Esophagus muscularis mucosa (tissue), 4 donors: ENCODE measurements around the gene RNF175. TPM values are rescaled to one million over a fixed set of nuclear protein-coding genes. Genes with fewer than 3 reads are reported as not detected.

Experiments
- DNase-seq: peaks from one replicate; pipeline ENCODE4 v3.0.0-alpha.2; 2017; ENCODE audit errors: extremely low spot score
- H3K27ac ChIP-seq, 4 donors: fragments of 200-600 bp; sonication (generic); replicated peaks in 1 of 4; 1 replicate in 3 of 4; 2 replicates in 1 of 4; pipeline ENCODE4 v1.5.1; 2016 to 2019; ENCODE audit warnings: mild to moderate bottlenecking in 1 of 4
- H3K27me3 ChIP-seq, 4 donors: fragments of 200-600 bp; sonication (generic); one replicate each; pipeline versions ENCODE4 v1.5.1 to v1.6.0; 2016 to 2019
- H3K36me3 ChIP-seq, 4 donors: fragments of 200-600 bp; sonication (generic); one replicate each; pipeline ENCODE4 v1.5.1; 2016 to 2019
- H3K4me1 ChIP-seq, 4 donors: fragments of 200-600 bp; sonication (generic); one replicate each; pipeline ENCODE4 v1.5.1; 2016 to 2019
- H3K4me3 ChIP-seq, 4 donors: fragments of 200-600 bp; sonication (generic); 1 replicate in 2 of 4; 2 replicates in 2 of 4; pipeline ENCODE4 v1.5.1; 2016 to 2019; ENCODE audit warnings: mild to moderate bottlenecking in 4 of 4, moderate library complexity in 1 of 4
- H3K9me3 ChIP-seq, 4 donors: fragments of 200-600 bp; sonication (generic); 1 replicate in 3 of 4; 2 replicates in 1 of 4; pipeline ENCODE4 v1.5.1; 2016 to 2019
- EP300 ChIP-seq: sonication (generic); formaldehyde crosslinking; IDR thresholded peaks from one replicate; pipeline ENCODE4 v1.6.1; 2017; ENCODE audit warnings: antibody characterized with exemption
- POLR2A ChIP-seq: fragments of 450-650 bp; IDR thresholded peaks from one replicate; pipeline ENCODE4 v1.6.1; 2017; ENCODE audit warnings: antibody characterized with exemption, moderate library complexity, mild to moderate bottlenecking, low read depth
- POLR2AphosphoS5 ChIP-seq, 2 donors: sonication (generic); formaldehyde crosslinking; IDR thresholded peaks; one replicate each; pipeline ENCODE4 v1.6.1; 2017; ENCODE audit warnings: antibody characterized with exemption in 2 of 2
- WGBS: methylation state at CpG from one replicate; pipeline ENCODE4 v1.1.5; 2018; 5-methylcytosine and 5-hydroxymethylcytosine counted together
- intact Hi-C: fragments of 100-400 bp; cut with DNase I; formaldehyde crosslinking; loops from one replicate; pipeline ENCODE4 v1.15.1; 2023
- total RNA-seq, 4 donors: library from RNA; depleted of rRNA; stranded (reverse); fragments of >200 nt; gene quantifications; one replicate each; pipeline versions ENCODE4 v1.1.0 to v1.2.1, GENCODE V29; 2016
- TF ChIP-seq, protein P1 (sequence below), 3 experiments: fragments of 200-600 bp in 2 of 3; fragments of 450-650 bp in 1 of 3; sonication (generic) in 2 of 3; IDR thresholded peaks; one replicate each; pipeline ENCODE4 v1.5.1; 2017 to 2019; ENCODE audit warnings: antibody characterized with exemption in 3 of 3, mild to moderate bottlenecking in 2 of 3, moderate library complexity in 1 of 3

The RNF175 gene
- total RNA-seq, 4 donors from 2014 or later = 0.19 to 1.4 (median 0.50) TPM; not detected in 1

DNA sequence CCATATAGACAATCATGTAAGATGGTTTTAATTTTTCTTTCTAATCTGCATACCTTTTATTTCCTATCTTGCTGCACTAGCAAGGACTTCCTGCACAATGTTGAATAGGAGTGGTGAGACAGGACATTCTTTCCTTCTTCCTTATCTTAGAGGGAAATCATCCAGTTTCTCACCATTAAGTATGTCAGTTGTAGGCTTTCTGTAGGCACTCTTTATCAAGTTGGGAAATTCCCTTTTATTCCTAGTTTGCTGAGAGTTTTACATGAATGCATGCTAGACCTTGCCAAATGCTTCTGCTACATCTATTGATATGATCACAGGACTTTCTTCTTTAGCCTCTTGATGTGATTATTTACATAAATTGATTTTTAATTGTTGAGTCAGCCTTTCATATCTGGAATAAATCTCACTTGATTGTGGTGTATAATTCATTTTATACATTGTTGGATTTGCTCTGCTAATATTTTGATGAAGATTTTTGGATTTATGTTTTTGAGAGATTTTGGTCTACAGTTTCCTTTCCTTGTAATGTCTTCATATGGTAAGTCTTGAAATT lies 23.8 kb downstream of the RNF175 start:
- H3K27me3 ChIP-seq = no peaks in the 10 kb centered on the region
- no peaks in the 10 kb centered on the region for H3K36me3 ChIP-seq
- no peak overlapping the region for H3K27ac ChIP-seq
- no peaks in the 10 kb centered on the region for H3K4me1 ChIP-seq
- H3K9me3 ChIP-seq = peaks cover 0 to 8% (median 5%) of the 10 kb centered on the region in 4 donors
- no peak overlapping the region for H3K4me3 ChIP-seq
- intact Hi-C loops = no loop called here
- TF ChIP-seq EP300 (no peak), POLR2AphosphoS5 (IDR thresholded peaks at IDR 0.05) (no peak), POLR2A (no peak)
- TF ChIP-seq, protein P1, sequence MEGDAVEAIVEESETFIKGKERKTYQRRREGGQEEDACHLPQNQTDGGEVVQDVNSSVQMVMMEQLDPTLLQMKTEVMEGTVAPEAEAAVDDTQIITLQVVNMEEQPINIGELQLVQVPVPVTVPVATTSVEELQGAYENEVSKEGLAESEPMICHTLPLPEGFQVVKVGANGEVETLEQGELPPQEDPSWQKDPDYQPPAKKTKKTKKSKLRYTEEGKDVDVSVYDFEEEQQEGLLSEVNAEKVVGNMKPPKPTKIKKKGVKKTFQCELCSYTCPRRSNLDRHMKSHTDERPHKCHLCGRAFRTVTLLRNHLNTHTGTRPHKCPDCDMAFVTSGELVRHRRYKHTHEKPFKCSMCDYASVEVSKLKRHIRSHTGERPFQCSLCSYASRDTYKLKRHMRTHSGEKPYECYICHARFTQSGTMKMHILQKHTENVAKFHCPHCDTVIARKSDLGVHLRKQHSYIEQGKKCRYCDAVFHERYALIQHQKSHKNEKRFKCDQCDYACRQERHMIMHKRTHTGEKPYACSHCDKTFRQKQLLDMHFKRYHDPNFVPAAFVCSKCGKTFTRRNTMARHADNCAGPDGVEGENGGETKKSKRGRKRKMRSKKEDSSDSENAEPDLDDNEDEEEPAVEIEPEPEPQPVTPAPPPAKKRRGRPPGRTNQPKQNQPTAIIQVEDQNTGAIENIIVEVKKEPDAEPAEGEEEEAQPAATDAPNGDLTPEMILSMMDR (IDR thresholded peaks at IDR 0.05) = no peak
- DNase-seq = no peak

DNA sequence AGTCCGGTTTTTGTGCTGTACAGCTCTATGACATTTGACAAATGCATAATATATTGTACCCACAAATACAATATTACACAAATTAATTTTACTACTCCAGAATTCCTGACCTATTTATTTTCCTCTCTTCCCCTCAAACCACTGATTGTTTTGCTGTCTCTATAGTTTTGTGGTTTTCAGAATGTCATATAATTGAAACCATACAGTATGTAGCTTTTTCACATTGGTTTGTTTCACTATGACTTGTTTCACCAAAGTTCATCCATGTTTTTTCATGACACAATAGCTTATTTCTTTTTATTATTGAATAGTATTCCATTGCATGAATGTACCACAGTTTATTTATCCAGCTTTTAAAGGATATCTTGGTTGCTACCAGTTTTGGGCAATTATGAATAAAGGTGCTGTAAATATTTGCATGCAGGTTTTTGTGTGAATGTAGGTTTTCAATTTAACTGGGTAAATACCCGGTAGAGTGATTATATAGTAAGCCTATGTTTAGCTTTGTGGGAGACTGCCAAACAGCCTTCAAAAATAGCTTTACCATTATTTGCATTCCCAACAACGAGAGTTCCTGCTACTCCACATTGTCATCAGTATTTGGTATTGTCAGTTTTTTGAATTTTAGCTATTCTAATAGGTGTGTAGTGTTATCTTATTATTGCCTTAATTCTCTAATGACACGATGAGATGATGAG lies 25.9 kb downstream of the RNF175 start:
- WGBS = 74% methylated on average over 4 of the region's 4 CpGs
- Histone ChIP-seq H3K9me3 (no peaks in the 10 kb centered on the region), H3K4me1 (no peaks in the 10 kb centered on the region), H3K27ac (no peak overlapping the region), H3K36me3 (no peaks in the 10 kb centered on the region), H3K4me3 (no peak overlapping the region), H3K27me3 (no peaks in the 10 kb centered on the region)
- no peak for DNase-seq
- no peak for TF ChIP-seq EP300
- no peak for TF ChIP-seq POLR2A
- no peak for TF ChIP-seq POLR2AphosphoS5 (IDR thresholded peaks at IDR 0.05)
- TF ChIP-seq, protein P1 (IDR thresholded peaks at IDR 0.05) = no peak
- intact Hi-C loops = no loop called here

DNA sequence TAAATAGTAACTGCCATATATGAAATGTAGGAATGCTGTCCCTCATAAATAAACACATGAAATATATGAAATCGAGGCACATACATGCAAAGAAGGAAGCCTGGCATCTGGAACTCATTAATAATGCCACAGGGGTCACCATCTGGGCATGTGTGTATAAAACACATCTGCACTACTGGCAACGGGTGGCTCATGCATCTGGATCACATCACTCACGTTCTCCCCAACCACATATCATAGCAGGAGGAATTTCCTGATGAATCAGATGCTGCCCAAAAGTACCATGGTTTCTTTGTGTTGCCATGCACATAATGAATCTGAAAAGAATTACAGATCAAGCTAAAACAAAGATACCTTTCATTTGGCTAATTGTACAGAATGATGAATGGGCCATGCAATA lies 28.6 kb downstream of the RNF175 start:
- Histone ChIP-seq H3K36me3 (no peaks in the 10 kb centered on the region), H3K27ac (no peak overlapping the region)
- intact Hi-C loops = no loop called here

DNA sequence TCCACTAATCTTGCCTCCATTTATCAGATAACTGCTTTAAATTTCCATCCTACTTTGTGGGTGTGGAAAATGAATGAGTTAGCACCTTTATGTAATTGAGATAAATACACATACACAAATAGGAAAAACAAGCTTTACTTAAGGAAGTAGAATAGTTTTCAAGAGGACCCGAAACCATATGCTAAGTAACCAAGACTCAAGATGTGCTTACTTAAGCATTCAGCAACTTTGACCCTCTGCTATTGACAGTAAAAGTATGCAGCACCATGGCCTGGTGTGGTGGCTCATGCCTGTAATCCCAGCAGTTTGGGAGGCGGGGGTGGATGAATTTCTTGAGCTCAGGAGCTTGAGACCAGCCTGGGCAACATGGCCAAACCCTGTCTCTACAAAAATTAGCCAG lies 29.9 kb downstream of the RNF175 start:
- Histone ChIP-seq H3K4me1 (no peaks in the 10 kb centered on the region), H3K27ac (no peak overlapping the region), H3K36me3 (no peaks in the 10 kb centered on the region), H3K27me3 (no peaks in the 10 kb centered on the region), H3K4me3 (no peak overlapping the region), H3K9me3 (no peaks in the 10 kb centered on the region)
- WGBS = 84% methylated on average over 2 of the region's 2 CpGs
- no peak for DNase-seq
- TF ChIP-seq, protein P1 (IDR thresholded peaks at IDR 0.05) = no peak
- TF ChIP-seq EP300 (no peak), POLR2AphosphoS5 (IDR thresholded peaks at IDR 0.05) (no peak), POLR2A (no peak)
- intact Hi-C loops = no loop called here

More for the DNA sequence above, 28.6 kb downstream of the RNF175 start:
- H3K4me1 ChIP-seq = no peaks in the 10 kb centered on the region
- TF ChIP-seq EP300 = no peak
- TF ChIP-seq POLR2A = no peak
- TF ChIP-seq POLR2AphosphoS5 (IDR thresholded peaks at IDR 0.05) = no peak
- TF ChIP-seq, protein P1 (IDR thresholded peaks at IDR 0.05) = no peak
- no peak for DNase-seq
- H3K9me3 ChIP-seq = no peaks in the 10 kb centered on the region
- H3K27me3 ChIP-seq = no peaks in the 10 kb centered on the region
- H3K4me3 ChIP-seq = no peak overlapping the region
- WGBS = 22% methylated on average over 3 of the region's 3 CpGs

DNA sequence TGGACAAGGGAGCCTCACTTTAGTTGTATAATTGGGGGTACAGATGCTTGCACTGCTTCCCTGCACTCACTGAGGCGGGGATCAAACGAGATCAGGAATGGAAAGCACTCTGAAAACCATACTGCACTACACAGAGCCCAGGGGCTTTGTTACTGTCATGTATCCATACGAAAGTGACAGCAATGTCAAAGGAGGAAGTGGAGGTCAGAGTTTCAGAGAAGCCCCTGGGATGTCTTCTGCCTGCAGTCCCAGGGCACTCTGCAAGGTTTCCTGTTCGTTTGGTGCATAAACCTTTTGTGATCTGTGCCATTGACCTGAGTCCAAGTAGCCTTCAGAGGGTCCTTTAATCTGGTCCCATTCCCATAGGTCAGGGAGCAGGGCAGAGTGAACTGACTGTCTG lies 31.2 kb downstream of the RNF175 start:
- intact Hi-C loops = no loop called here
- Histone ChIP-seq H3K36me3 (no peaks in the 10 kb centered on the region), H3K9me3 (no peaks in the 10 kb centered on the region), H3K27me3 (no peaks in the 10 kb centered on the region), H3K4me1 (no peaks in the 10 kb centered on the region), H3K4me3 (no peak overlapping the region), H3K27ac (no peak overlapping the region)
- 71% methylated on average over 4 of the region's 4 CpGs for WGBS
- DNase-seq = no peak
- no peak for TF ChIP-seq POLR2AphosphoS5 (IDR thresholded peaks at IDR 0.05)
